ENCODE measurements around the gene GARIN5B.
A peak's percentile ranks its signal among the peaks of the same experiment; 100 is the strongest.

The GARIN5B gene

DNA sequence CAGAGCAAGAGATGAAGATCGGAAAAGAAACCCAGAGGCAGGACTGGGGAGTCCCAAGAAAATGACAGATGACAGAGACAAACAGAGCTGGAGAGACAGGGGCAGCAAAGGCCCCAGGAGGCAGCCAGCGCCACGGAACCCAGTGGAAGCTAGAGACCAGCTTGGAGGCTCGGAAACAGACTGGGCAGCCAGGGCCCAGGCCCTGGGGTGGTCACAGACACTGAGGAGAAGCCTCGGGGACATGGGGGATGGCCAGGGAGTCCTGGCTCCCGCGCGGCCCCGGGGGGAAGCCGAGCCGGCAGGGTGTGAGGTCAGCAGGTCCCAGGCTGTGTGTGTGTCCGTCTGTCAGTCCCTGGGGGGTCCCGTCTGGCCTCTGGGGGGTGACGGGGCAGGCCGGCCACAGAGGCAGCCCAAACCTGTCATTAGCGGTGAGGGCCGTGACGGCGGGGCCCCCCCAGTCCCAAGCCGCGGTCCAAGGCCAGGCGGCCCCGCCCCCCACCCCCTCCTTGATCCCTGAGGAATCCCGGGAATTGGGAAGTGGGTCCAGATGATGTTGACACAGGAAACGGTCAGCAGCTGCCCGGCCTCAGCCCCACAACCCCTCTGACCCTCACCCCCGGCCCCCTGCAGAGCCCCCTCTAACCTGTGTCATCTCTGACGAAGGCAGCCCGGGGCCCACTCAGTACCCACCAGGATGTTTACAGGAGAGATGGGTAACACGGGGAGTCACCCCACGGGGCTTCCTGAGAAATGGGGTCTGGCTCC is 11.1 kb upstream of the GARIN5B start:
- Histone ChIP-seq H3K4me2 (ENCODE audit: low read length) (peak overlapping the region; percentile 52), H3K27me3 (ENCODE audit: control insufficient read depth, insufficient read depth, low read length) (peaks cover 5% of the 10 kb centered on the region), H3K4me3 (ENCODE audit: low read length) (no peak overlapping the region), H3K36me3 (ENCODE audit: insufficient read depth, low read length) (no peaks in the 10 kb centered on the region), H3K9ac (ENCODE audit: low read depth, low read length) (no peak overlapping the region), H3K9me3 (replicated peaks; ENCODE audit: low read length) (no peaks in the 10 kb centered on the region), H3K4me1 (ENCODE audit: control insufficient read depth, insufficient read depth, low read length) (peaks cover 25% of the 10 kb centered on the region)

DNA sequence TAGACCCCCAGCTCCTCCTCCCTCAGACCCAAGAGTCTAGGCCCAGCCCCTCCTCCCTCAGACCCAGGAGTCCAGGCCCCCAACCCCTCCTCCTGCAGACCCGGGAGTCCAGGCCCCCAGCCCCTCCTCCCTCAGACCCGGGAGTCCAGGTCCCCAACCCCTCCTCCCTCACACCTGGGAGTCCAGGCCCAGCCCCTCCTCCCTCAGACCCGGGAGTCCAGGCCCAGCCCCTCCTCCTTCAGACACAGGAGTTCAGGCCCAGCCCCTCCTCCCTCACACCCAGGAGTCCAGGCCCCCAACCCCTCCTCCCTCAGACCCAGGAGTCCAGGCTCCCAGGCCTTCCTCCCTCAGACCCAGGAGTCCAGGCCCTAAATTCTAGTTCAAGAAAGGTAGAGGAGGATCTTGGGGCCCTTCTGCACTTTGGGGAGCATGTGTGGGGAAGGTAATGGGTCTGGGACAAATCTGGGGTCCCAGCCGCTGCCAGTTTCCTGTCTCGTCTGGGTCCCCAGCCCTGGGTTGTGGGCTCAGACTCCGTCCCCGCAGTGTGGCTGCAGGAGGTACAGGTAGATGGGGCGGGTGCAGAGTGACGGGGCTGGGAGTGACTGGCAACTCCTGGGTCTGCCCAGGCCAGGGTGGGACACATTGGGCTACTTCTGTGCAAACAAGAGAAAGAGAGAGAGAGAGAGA is 10.4 kb upstream of the GARIN5B start:
- Histone ChIP-seq H3K27me3 (ENCODE audit: control insufficient read depth, insufficient read depth, low read length) (peaks cover 5% of the 10 kb centered on the region), H3K36me3 (ENCODE audit: insufficient read depth, low read length) (no peaks in the 10 kb centered on the region), H3K4me2 (ENCODE audit: low read length) (peak overlapping the region; percentile 52), H3K4me3 (ENCODE audit: low read length) (no peak overlapping the region), H3K4me1 (ENCODE audit: control insufficient read depth, insufficient read depth, low read length) (peaks cover 32% of the 10 kb centered on the region), H3K9me3 (replicated peaks; ENCODE audit: low read length) (no peaks in the 10 kb centered on the region), H3K9ac (ENCODE audit: low read depth, low read length) (no peak overlapping the region)

DNA sequence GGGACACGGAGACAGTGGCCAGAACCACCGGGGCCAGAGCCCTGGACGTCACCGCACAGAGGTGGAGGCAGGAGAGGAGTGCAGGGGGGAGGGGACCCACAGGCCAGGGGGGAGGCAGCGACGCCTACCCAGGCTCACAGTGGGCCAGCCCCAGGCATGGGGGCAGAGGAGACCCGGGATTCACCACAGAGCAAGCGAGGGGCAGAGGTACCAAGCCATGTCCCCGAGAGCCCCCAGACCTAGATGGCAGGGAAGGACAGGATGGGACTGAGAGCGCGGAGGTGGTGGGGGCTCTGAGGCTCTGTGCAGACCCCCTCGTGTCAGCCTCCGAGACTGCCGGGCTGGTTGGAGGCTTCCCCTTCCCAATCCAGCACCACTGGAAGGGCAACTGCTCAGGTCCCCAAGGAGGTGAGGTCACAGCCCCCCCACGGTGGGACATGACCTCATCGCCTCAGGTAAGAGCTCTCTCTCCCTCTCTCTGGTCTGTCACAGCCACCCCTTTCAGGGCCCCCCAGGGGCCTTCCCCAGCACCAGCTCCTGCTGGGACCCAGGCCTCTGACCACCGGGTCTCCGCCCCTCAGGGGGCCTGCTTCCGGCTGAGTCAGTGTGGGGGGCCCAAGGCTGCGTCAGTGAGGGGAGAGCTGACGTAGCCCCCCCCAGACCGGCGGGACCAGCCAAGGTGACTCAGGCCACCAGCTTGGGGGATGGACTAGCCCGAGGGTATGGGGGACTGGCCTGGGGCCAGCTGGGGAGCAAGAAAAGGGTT is 9.4 kb upstream of the GARIN5B start:
- Histone ChIP-seq H3K4me2 (ENCODE audit: low read length) (no peak overlapping the region), H3K9me3 (replicated peaks; ENCODE audit: low read length) (no peaks in the 10 kb centered on the region), H3K4me3 (ENCODE audit: low read length) (no peak overlapping the region), H3K27me3 (ENCODE audit: control insufficient read depth, insufficient read depth, low read length) (peaks cover 2% of the 10 kb centered on the region), H3K9ac (ENCODE audit: low read depth, low read length) (no peak overlapping the region), H3K36me3 (ENCODE audit: insufficient read depth, low read length) (no peaks in the 10 kb centered on the region), H3K4me1 (ENCODE audit: control insufficient read depth, insufficient read depth, low read length) (peaks cover 29% of the 10 kb centered on the region)

DNA sequence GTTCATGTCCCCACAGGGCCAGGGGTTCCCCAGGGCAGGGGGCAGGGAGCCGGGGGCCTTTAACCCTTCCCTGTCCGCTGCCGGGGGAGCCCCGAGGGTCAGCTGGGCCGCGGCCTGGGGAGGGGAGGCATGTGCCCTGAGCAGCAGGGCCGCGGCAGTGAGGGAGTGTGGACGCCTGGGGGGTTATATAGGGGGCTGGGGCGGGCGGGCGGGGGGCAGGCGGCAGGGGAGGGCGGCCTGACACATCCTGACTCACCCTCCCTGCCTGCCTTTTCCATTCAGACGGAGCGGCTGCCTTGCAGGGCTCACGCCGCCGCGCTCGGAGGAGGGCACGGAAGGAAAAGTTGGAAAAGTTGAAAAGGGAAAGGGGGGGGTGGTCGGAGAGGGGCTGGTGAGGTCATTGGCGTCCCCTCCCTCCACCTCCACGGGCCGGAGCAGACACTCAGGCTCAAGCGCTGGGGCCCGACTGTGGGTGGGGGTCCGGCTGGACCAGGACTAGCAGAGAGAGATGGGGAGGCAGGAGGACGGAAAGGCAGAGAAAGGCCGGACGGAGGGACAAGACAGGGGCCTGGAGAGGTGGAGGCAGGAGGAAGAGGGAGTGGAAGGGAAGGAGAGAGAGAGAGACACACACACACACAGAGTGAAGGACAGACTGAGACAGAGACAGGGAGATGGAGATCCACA is 7.4 kb upstream of the GARIN5B start, which contains the start of gene IL11:
IL11 (minus strand) TSS at position 159 of the 684 bp plus-strand sequence; CDS start at position 6, 153 bp downstream.
- Histone ChIP-seq H3K9me3 (replicated peaks; ENCODE audit: low read length) (no peaks in the 10 kb centered on the region), H3K9ac (ENCODE audit: low read depth, low read length) (peak within 1 kb of the TSS; percentile 78), H3K4me1 (ENCODE audit: control insufficient read depth, insufficient read depth, low read length) (peaks cover 29% of the 10 kb centered on the region), H3K4me2 (ENCODE audit: low read length) (peak within 1 kb of the TSS; percentile 99), H3K4me3 (ENCODE audit: low read length) (peak within 1 kb of the TSS; percentile 87), H3K27me3 (ENCODE audit: control insufficient read depth, insufficient read depth, low read length) (no peaks in the 10 kb centered on the region), H3K36me3 (ENCODE audit: insufficient read depth, low read length) (no peaks in the 10 kb centered on the region)

DNA sequence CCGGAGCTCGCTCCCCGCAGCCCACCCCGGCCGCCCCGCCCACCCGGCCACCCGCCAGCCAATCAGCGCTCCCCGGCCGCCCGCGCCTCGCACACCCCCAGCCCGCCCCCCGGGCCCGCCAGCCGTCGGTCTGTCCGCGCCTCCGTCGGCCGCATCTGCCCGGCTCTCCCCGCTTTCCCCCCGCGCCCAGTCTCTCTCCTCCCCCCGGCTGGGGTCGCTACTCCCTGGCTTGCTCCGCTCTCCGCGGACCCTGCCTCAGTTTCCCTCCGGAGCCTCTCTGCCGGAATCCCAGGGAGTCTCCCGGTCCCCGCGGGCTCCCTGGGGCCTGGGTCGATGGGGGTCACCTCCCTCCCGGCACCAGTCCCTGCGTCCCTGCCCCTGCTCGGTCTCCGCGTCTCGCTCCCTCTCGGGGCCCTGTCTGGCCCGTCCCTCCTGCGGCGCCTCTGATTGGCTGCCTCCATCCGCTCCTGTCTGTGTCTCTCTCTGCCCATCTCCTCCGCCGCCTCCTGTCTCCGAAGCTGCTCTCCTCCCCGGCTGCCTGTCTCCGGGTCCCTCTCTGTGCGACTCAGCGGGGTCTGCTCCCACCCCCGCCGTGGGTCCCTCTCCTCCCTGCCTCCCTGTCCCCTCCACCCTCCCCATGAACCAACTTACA is 6.7 kb upstream of the GARIN5B start:
- peak overlapping the region; percentile 87 for H3K4me3 ChIP-seq (ENCODE audit: low read length)
- peak overlapping the region; percentile 99 for H3K4me2 ChIP-seq (ENCODE audit: low read length)
- H3K4me1 ChIP-seq (ENCODE audit: control insufficient read depth, insufficient read depth, low read length) = peaks cover 29% of the 10 kb centered on the region
- H3K27me3 ChIP-seq (ENCODE audit: control insufficient read depth, insufficient read depth, low read length) = no peaks in the 10 kb centered on the region
- no peaks in the 10 kb centered on the region for H3K36me3 ChIP-seq (ENCODE audit: insufficient read depth, low read length)
- H3K9me3 ChIP-seq (replicated peaks; ENCODE audit: low read length) = no peaks in the 10 kb centered on the region
- peak overlapping the region; percentile 78 for H3K9ac ChIP-seq (ENCODE audit: low read depth, low read length)

DNA sequence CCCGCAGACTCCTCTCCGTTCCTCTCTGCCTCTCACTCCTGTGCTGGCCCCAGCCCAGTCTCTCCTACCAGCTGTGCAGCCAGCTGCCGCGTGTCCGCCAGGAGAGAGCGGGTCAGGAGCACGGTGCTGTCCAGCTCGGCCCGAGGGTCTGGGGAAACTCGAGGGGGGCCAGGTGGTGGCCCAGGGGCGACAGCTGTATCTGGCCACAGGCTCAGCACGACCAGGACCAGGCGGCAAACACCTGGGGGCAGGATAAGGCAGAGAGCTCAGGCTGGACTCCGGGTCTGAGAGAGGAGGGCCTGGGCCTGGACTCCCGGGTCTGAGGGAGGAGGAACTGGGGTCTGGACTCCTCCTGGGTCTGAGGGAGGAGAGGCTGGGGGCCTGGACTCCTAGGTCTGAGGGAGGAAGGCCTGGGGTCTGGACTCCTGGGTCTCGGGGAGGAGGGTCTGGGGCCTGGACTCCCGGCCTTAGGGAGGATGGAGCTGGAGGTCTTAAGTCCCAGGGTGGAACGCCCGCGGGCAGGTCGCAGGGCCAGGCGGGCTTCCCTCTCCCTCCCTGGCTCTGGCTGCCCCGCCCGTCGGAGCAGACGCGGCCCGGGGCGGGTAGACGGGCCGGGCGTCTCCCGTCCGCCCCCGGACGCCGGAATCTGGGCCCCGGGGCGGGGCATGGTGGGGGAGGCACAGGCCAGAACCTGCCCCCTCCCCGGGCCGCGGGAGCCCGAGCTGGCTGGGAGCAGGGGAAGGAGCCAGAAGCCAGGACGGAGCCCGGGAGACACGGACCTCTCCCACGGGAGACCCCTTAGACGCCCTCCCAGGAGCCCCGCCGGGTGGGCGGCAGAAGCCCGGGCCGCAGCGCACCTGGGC is 5.9 kb upstream of the GARIN5B start:
- Histone ChIP-seq H3K4me2 (ENCODE audit: low read length) (peak overlapping the region; percentile 83), H3K9me3 (replicated peaks; ENCODE audit: low read length) (no peaks in the 10 kb centered on the region), H3K4me3 (ENCODE audit: low read length) (peak overlapping the region; percentile 70), H3K4me1 (ENCODE audit: control insufficient read depth, insufficient read depth, low read length) (peaks cover 33% of the 10 kb centered on the region), H3K27me3 (ENCODE audit: control insufficient read depth, insufficient read depth, low read length) (no peaks in the 10 kb centered on the region), H3K36me3 (ENCODE audit: insufficient read depth, low read length) (no peaks in the 10 kb centered on the region), H3K9ac (ENCODE audit: low read depth, low read length) (peak overlapping the region; percentile 65)

DNA sequence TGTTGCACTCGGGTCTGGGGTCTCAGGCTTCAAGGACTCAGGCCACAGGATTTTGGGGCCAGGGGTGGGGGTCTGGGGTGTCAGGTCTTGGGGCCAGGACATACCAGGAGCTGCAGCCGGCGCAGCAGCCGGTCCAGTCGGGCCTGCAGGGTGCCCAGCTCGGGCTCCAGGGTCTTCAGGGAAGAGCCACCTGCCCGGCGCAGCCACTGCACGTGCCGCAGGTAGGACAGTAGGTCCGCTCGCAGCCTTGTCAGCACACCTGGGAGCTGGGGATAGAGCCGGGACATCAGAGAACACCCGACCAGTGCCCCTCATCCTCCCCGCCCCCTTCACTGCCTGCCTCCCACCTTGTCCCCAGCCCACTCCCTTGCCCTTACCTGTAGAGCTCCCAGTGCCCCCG is 5.0 kb upstream of the GARIN5B start:
- H3K4me2 ChIP-seq (ENCODE audit: low read length) = no peak overlapping the region
- peaks cover 29% of the 10 kb centered on the region for H3K4me1 ChIP-seq (ENCODE audit: control insufficient read depth, insufficient read depth, low read length)
- no peaks in the 10 kb centered on the region for H3K36me3 ChIP-seq (ENCODE audit: insufficient read depth, low read length)
- no peaks in the 10 kb centered on the region for H3K9me3 ChIP-seq (replicated peaks; ENCODE audit: low read length)
- H3K9ac ChIP-seq (ENCODE audit: low read depth, low read length) = no peak overlapping the region
- H3K4me3 ChIP-seq (ENCODE audit: low read length) = no peak overlapping the region
- no peaks in the 10 kb centered on the region for H3K27me3 ChIP-seq (ENCODE audit: control insufficient read depth, insufficient read depth, low read length)

DNA sequence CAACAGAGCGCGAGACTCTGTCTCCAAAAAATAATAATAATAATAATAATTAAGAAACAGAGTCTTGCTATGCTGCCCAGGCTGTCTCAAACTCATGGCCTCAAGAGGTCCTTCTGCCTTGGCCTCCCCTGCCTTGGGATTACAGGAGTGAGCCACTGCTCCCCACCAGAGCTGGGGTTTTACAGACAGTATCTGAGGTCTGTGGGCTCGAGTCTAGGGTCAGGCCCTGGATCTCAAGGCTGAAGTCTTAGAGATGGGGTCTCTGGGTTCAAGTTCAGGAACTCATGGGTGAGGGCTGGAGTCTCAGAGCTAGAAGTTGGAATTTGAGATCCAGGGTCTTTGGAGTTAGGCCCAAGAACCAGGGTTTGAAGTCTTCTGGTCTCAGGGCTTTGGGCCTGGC is 3.7 kb upstream of the GARIN5B start:
- H3K4me2 ChIP-seq (ENCODE audit: low read length) = no peak overlapping the region
- no peaks in the 10 kb centered on the region for H3K27me3 ChIP-seq (ENCODE audit: control insufficient read depth, insufficient read depth, low read length)
- no peak overlapping the region for H3K9ac ChIP-seq (ENCODE audit: low read depth, low read length)
- no peaks in the 10 kb centered on the region for H3K9me3 ChIP-seq (replicated peaks; ENCODE audit: low read length)
- H3K4me3 ChIP-seq (ENCODE audit: low read length) = no peak overlapping the region
- peaks cover 29% of the 10 kb centered on the region for H3K4me1 ChIP-seq (ENCODE audit: control insufficient read depth, insufficient read depth, low read length)
- no peaks in the 10 kb centered on the region for H3K36me3 ChIP-seq (ENCODE audit: insufficient read depth, low read length)

DNA sequence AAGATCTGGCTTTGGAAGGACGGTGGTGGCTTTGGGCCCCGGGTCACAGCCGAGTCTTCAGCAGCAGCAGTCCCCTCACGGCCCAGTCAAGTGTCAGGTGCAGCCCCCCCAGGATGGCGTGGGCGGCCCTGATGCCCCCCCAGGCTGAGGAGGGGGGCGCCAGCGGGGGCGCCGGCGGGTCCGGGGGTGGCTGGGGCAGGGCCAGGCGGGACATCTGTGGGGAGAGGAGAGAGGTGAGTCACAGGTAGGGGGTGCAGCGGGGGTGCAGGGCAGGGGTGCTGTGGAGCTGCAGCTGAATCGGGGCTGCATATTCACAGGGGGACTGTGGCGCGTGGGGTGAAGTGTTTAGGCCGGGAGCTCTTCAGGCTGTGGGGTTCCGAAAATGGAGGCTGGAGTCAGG is 2.9 kb upstream of the GARIN5B start:
- Histone ChIP-seq H3K4me2 (ENCODE audit: low read length) (no peak overlapping the region), H3K27me3 (ENCODE audit: control insufficient read depth, insufficient read depth, low read length) (no peaks in the 10 kb centered on the region)

DNA sequence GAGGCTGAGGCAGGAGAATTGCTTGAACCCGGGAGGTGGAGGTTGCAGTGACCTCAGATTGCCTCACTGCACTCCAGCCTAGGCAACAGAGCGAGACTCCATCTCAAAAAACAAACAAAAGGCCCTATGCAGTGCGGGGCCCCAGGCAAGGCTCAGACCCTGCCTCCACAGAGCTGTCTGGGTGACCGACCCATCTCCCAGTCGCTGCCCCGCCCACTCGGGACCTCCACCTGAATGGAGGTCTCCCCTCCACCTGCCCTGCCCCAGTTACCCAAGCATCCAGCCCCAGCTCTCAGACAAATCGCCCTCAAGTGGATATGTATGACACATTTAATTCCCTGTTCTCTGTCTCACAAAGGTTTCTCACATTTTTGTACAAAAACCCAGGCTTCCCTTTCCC is 2.2 kb upstream of the GARIN5B start:
- H3K4me3 ChIP-seq (ENCODE audit: low read length) = no peak overlapping the region
- H3K9ac ChIP-seq (ENCODE audit: low read depth, low read length) = no peak overlapping the region
- no peak overlapping the region for H3K4me2 ChIP-seq (ENCODE audit: low read length)
- no peaks in the 10 kb centered on the region for H3K27me3 ChIP-seq (ENCODE audit: control insufficient read depth, insufficient read depth, low read length)
- no peaks in the 10 kb centered on the region for H3K36me3 ChIP-seq (ENCODE audit: insufficient read depth, low read length)
- no peaks in the 10 kb centered on the region for H3K9me3 ChIP-seq (replicated peaks; ENCODE audit: low read length)
- peaks cover 22% of the 10 kb centered on the region for H3K4me1 ChIP-seq (ENCODE audit: control insufficient read depth, insufficient read depth, low read length)

More for the DNA sequence above, 2.9 kb upstream of the GARIN5B start:
- Histone ChIP-seq H3K36me3 (ENCODE audit: insufficient read depth, low read length) (no peaks in the 10 kb centered on the region), H3K4me3 (ENCODE audit: low read length) (no peak overlapping the region), H3K4me1 (ENCODE audit: control insufficient read depth, insufficient read depth, low read length) (peaks cover 28% of the 10 kb centered on the region), H3K9ac (ENCODE audit: low read depth, low read length) (no peak overlapping the region), H3K9me3 (replicated peaks; ENCODE audit: low read length) (no peaks in the 10 kb centered on the region)
